HepG2 (cell line): ENCODE data around the gene NR2F1-AS1. TPM values are rescaled to one million over a fixed set of nuclear protein-coding genes. Genes with fewer than 3 reads are reported as not detected.
A peak's percentile ranks its signal among the peaks of the same experiment; 100 is the strongest.

Experiments used
- CTCF ChIP-seq: sonication (generic); formaldehyde crosslinking; IDR thresholded peaks from 2 replicates; pipeline ENCODE4 v1.5.0; 2020; ENCODE audit warnings: mild to moderate bottlenecking, missing genetic modification reagents, moderate library complexity
- DMTF1 ChIP-seq: sonication (generic); formaldehyde crosslinking; IDR thresholded peaks from 2 replicates; pipeline ENCODE4 v1.4.0; 2020; ENCODE audit warnings: mild to moderate bottlenecking, missing genetic modification reagents
- FOSL2 ChIP-seq: sonication (generic); formaldehyde crosslinking; IDR thresholded peaks from 2 replicates; pipeline ENCODE4 v1.4.0; 2020; ENCODE audit warnings: missing genetic modification reagents
- MAZ ChIP-seq, 2 experiments: sonication (generic) in 1 of 2; formaldehyde crosslinking in 1 of 2; IDR thresholded peaks; 2 replicates each; pipeline versions ENCODE4 v1.5.0 to v1.6.1; 2012 to 2020; ENCODE audit warnings: low read depth in 2 of 2, mild to moderate bottlenecking in 2 of 2, borderline replicate concordance in 1 of 2, improper control_type of control experiment in 1 of 2, low read length in 1 of 2, missing genetic modification reagents in 1 of 2, moderate library complexity in 1 of 2
- NFKB2 ChIP-seq: sonication (generic); formaldehyde crosslinking; IDR thresholded peaks from 2 replicates; pipeline ENCODE4 v1.4.0; 2020; ENCODE audit warnings: missing genetic modification reagents, borderline replicate concordance
- POGZ ChIP-seq: sonication (generic); formaldehyde crosslinking; IDR thresholded peaks from 2 replicates; pipeline ENCODE4 v1.4.0; 2020; ENCODE audit warnings: mild to moderate bottlenecking, missing genetic modification reagents
- RBFOX2 ChIP-seq: fragments of 200-400 bp; formaldehyde crosslinking; IDR thresholded peaks from 2 replicates; pipeline ENCODE4 v1.6.1; 2017; ENCODE audit warnings: low read depth, mild to moderate bottlenecking, low read length
- RFX1 ChIP-seq: fragments of 450-650 bp; IDR thresholded peaks from 2 replicates; pipeline ENCODE4 v1.6.1; 2017
- UBTF ChIP-seq: sonication (generic); formaldehyde crosslinking; IDR thresholded peaks from 2 replicates; pipeline ENCODE4 v1.4.0; 2020; ENCODE audit warnings: mild to moderate bottlenecking, missing genetic modification reagents
- ZBTB10 ChIP-seq: sonication (generic); formaldehyde crosslinking; IDR thresholded peaks from 2 replicates; pipeline ENCODE4 v1.4.0; 2020; ENCODE audit warnings: missing genetic modification reagents, borderline replicate concordance
- ZC3H13 ChIP-seq: sonication (generic); formaldehyde crosslinking; IDR thresholded peaks from 2 replicates; pipeline ENCODE4 v1.8.1; 2023; ENCODE audit warnings: mild to moderate bottlenecking, missing genetic modification reagents, moderate library complexity
- ZFYVE20 ChIP-seq: sonication (generic); formaldehyde crosslinking; IDR thresholded peaks from 2 replicates; pipeline ENCODE4 v1.8.0; 2023; ENCODE audit warnings: low read depth, mild to moderate bottlenecking, moderate library complexity, missing genetic modification reagents, borderline replicate concordance
- ZNF331 ChIP-seq: sonication (generic); formaldehyde crosslinking; IDR thresholded peaks from 2 replicates; pipeline ENCODE4 v1.4.0; 2020; ENCODE audit warnings: missing genetic modification reagents
- ZNF430 ChIP-seq: sonication (generic); formaldehyde crosslinking; IDR thresholded peaks from 2 replicates; pipeline ENCODE4 v1.9.0; 2021; ENCODE audit warnings: mild to moderate bottlenecking, missing genetic modification reagents
- ZNF513 ChIP-seq: sonication (generic); formaldehyde crosslinking; conservative IDR thresholded peaks from 2 replicates; pipeline ENCODE4 v1.5.0; 2020; ENCODE audit warnings: missing genetic modification reagents
- ZNF597 ChIP-seq: sonication (generic); formaldehyde crosslinking; IDR thresholded peaks from 2 replicates; pipeline ENCODE4 v1.5.0; 2020; ENCODE audit warnings: missing genetic modification reagents
- polyA plus RNA-seq, 8 experiments: library from polyadenylated mRNA; depleted of rRNA in 3 of 8; stranded (reverse) in 7 of 8; unstranded in 1 of 8; fragments of >200 nt; fragmentation: Illumina TruSeq in 4 of 8; extraction: Trizol in 4 of 8; gene quantifications; 2 replicates each; pipeline versions ENCODE4 v1.2.1 to v1.2.3, GENCODE V29; 2011 to 2016; ENCODE audit warnings: low read depth in 4 of 8, missing spikeins in 1 of 8, mixed read lengths in 1 of 8; ENCODE audit not compliant: insufficient read depth in 1 of 8
- total RNA-seq, 5 experiments: library from RNA; depleted of rRNA; stranded (reverse); fragments of >200 nt; fragmentation: Illumina TruSeq; extraction: Trizol; gene quantifications; 2 replicates each; pipeline ENCODE4 v1.2.3, GENCODE V29; 2016; ENCODE audit warnings: low read depth in 1 of 5

The NR2F1-AS1 gene
- total and polyA plus RNA-seq, 2 of the 13 experiments (the other 11 are each of a cell fraction or from before 2014, with no cell fraction given) = 2.8 TPM

- TF ChIP-seq ZBTB10 (CRISPR knock-in tag) (no peak), ZNF331 (CRISPR knock-in tag) (no peak), ZC3H13 (peak; percentile 82; the same call in 1 of the 2 replicates), RFX1 (no peak), POGZ (no peak), MAZ (IDR thresholded peaks at IDR 0.05; ENCODE audit: borderline replicate concordance, low read depth, low read length) (no peak), MAZ (CRISPR knock-in tag; IDR thresholded peaks at IDR 0.05; ENCODE audit: low read depth) (no peak), CTCF (no peak), ZNF597 (CRISPR knock-in tag) (no peak), RBFOX2 (peak; percentile 64), DMTF1 (CRISPR knock-in tag) (no peak), ZNF430 (no peak), UBTF (peak; percentile 73; the same call in 1 of the 2 replicates), ZFYVE20 (no peak), NFKB2 (no peak), FOSL2 (CRISPR knock-in tag) (no peak), ZNF513 (CRISPR knock-in tag) (no peak)
Observed at GRCh38 chr5:93585041-93585766, 4.2 kb upstream of the NR2F1-AS1 start (continued).
